Measurements from ENCODE around the gene RAB39B.

The RAB39B gene

DNA sequence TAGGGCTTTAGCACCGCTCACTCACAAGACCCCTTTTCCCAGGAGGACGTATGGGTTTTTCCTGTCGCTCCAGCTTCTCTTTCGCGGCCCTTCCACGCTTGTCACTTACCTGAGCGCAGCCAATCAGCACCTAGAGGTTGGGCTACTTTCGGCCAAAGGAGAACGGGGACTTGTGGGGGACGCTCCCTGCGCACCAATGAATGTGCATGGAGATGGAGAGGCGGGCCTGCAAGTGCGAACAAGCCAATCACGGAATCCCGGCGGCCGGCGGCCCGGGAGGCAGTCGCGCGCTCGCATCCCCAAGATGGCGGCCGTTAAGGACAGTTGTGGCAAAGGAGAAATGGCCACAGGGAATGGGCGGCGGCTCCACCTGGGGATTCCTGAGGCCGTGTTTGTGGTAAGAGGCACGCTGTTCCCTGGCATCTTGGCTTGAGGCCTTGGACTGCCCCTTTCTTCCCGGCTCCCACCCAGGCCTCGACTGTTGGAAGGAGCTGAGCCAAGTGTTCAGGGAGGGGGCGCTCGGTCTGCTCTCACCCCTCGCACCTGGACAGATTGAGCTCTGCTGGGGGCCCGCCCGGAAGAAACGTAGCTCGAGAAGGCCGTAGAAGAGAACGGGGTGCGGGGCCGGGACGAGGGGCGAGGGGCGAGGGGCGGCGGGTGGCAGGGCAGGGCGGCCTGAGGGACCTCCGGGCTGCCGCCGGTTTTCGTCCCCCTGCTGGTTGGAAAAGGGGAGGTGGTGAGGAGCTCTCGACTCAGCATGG lies 47.9 kb downstream of the RAB39B start, which contains the start of gene VBP1:
TSS of gene VBP1 (plus strand) at position 282 of the 761 bp plus-strand sequence. CDS start at position 305, 23 bp downstream.
- H3K4me3 ChIP-seq (ENCODE audit: low read depth, low read length) = peak within 1 kb of the TSS; percentile 76

DNA sequence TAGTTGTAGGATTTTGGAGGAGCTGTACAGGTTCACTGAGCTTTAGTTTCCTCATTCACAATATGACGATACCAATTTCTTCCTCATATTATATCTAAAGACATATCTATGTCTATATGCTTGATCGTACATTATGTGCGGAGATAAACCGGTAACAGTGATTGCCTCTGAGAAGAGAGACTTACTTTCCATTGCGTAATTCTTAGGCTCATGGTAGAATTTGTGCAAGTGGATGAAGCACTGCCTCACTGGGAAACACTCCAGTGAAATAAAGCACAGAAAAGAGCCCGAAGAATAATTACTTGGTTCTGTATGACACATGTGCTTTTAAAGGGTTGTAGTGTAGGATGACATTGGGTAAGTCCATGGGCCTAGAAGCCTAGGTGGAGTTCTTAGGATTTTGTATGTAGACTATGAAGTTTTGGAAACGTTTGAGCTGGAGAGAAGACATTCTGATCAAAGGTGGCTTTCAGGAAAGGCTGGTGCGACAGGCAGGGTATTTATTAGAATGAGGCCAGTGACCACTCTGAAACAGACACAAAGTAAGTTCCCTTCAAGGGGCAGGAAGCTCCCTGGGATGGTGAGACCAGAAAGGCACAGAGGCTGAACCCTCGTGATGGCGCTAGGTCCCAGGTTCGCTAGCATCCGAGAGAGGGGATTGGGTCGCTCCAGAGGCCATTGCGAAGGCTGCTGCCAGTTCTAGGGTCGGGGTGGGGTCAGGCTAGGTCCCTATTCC lies 48.7 kb downstream of the RAB39B start:
- H3K4me3 ChIP-seq (ENCODE audit: low read depth, low read length) = peak overlapping the region; percentile 21

DNA sequence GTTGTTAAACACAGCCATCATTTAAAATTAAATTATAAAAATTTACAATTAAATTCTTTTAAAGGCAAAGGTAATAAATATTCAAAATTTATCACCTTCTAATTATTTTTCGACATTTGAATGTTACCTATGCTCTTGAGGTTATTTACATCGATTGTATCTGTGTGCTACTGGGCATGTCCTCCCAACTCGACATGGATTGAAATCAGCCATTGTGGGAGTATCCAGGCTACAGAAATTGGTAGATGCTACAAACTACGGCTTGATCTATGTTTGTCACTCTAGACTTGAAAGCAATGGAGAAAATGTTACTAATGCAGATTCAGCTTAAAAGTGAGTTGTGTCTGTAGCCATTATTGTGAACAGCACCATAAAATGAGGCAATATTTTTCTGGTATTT lies 50.6 kb downstream of the RAB39B start:
- H3K4me3 ChIP-seq (ENCODE audit: low read depth, low read length) = no peak overlapping the region

DNA sequence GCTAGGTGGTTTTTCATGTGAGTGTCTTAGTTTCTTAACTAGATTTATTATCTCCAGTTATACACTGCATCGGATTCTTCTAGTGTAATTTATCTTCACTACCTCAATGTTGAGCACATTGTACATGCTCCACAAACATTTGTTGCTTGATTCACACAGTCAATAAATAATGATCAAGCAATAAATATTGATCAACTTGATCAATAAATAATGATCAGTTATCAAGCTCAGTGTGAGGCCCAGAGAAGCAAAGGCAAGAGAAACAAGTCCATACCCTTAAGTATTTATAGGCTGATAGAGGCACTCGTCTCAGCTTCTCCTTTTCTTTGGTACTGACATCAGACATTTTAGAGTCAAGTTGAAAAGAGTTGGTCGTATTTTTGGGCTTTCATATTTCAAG lies 53.1 kb downstream of the RAB39B start:
- no peak overlapping the region for H3K4me3 ChIP-seq (ENCODE audit: low read depth, low read length)
